Astrocyte of the spinal cord (primary cell): Measurements from ENCODE around the gene CTSZ.
"Not testable (repeated sequence)": the region's sequence is repeated elsewhere in the genome, so short reads cannot be mapped to it uniquely, and the experiment has no call there.

Experiments
- DNase-seq: peaks from one replicate; pipeline ENCODE4 v3.0.0; 2011; ENCODE audit warnings: low read depth, low spot score
- H3K4me3 ChIP-seq: 2 replicates; pipeline ENCODE4 v1.5.1; 2011; ENCODE audit warnings: low read depth, mild to moderate bottlenecking, low read length, moderate library complexity
- in situ Hi-C: cut with HindIII; loops from 2 replicates; pipeline ENCODE4 v1.10.0; 2017; ENCODE audit warnings: low sequenced_read_pairs
- TF ChIP-seq, protein P1 (sequence below): IDR thresholded peaks from 2 replicates; pipeline ENCODE4 v1.5.1; 2012; ENCODE audit warnings: low read depth, mild to moderate bottlenecking, low read length, inconsistent platforms

The CTSZ gene

DNA sequence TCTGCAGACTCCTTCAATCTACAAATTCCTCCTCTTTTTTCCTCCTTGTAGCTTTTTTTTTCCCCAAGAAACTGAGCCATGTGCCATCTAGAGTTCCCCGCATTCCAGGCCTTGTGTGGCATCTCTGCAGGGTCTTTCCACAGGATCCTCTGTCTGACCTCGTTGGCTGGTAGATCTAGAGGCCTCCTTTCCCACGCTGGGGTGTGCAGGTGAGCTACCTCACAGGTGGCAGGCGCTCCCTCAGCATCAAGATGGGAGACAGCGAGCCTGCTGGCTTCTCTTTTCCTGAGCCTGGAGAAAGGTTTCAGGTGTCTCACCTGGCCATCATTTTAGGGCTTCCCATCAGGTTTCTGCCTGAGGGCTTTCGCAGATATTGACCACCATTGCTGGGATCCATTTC, 35.6 kb downstream of the CTSZ start:
- TF ChIP-seq, protein P1, sequence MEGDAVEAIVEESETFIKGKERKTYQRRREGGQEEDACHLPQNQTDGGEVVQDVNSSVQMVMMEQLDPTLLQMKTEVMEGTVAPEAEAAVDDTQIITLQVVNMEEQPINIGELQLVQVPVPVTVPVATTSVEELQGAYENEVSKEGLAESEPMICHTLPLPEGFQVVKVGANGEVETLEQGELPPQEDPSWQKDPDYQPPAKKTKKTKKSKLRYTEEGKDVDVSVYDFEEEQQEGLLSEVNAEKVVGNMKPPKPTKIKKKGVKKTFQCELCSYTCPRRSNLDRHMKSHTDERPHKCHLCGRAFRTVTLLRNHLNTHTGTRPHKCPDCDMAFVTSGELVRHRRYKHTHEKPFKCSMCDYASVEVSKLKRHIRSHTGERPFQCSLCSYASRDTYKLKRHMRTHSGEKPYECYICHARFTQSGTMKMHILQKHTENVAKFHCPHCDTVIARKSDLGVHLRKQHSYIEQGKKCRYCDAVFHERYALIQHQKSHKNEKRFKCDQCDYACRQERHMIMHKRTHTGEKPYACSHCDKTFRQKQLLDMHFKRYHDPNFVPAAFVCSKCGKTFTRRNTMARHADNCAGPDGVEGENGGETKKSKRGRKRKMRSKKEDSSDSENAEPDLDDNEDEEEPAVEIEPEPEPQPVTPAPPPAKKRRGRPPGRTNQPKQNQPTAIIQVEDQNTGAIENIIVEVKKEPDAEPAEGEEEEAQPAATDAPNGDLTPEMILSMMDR: no peak
- H3K4me3 ChIP-seq: no peak overlapping the region
- in situ Hi-C loops: no loop called here
- DNase-seq: no peak

DNA sequence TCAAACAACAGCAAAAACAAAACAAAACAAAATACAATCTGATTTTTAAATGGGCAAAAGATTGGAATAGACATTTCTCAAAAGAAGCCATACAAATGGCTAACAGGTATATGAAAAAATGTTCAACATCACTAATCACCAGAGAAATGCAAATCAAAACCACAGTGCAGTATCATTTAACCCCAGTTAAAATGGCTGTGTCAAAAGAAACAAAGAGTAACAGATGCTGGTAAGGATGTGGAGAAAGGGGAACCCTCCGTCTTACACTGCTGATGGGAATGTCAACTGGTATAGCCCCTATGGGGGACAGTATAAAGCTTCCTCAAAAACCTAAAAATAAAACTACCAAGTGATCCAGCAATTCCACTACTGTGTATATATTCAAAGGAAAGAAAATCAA, 36.9 kb downstream of the CTSZ start:
- TF ChIP-seq, protein P1: no peak
- in situ Hi-C loops: no loop called here
- DNase-seq: no peak
- H3K4me3 ChIP-seq: no peak overlapping the region

DNA sequence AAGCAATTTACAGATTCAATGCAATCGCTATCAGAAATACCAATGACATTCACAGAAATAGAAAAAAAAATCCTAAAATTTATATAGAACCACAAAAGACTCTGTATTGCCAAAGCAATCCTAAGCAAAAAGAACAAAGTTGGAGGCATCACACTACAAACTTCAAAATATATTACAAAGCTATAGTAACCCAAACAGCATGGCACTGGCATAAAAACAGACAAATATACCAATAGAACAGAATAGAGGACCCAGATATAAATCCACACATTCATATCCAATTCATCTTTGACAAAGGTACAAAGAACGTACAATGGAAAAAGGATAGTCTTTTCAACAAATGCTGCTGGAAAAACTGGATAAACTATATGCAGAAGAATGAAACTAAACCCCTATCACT, 37.6 kb downstream of the CTSZ start:
- in situ Hi-C loops: no loop called here
- no peak overlapping the region for H3K4me3 ChIP-seq
- no peak for DNase-seq
- TF ChIP-seq, protein P1: no peak

DNA sequence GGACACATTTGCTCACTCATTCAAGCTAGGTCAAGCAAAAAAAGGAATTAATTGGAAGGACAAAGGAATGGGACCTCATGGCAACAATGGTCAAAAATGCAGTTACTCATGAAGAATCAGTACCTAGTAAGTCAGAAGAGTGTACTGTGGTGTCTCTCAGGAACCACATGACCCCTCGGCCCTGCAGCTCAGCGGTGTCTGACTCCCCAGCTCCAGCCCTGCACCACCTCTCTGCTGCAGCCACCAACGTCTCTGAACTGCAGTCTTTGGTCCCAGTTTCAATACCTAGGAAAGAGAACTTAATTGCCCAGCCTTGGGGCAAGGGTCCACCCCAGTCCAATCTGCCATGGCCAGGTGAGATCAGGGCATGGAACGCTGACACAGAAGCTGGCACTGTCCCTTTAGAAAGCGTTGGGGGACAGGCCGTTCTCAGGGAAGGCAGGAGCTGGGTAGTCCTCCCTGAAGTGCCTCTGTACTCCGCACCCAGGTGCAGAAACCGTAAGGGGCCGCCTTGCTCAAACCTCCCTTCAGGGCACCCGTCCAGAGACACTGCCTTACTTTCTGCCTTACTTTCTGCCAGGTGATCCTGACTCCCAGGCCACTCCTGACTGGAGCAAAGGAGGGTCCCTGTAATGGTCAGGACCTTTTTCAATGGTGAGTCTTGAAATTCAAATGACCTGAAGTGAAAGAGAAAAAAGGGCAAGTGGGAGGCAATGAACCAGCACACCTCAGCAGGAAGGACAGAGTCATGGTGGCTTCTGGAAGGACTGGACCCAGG, 39.2 kb downstream of the CTSZ start:
- in situ Hi-C loops: no loop called here
- H3K4me3 ChIP-seq: no peak overlapping the region
- TF ChIP-seq, protein P1: no peak
- no peak for DNase-seq

DNA sequence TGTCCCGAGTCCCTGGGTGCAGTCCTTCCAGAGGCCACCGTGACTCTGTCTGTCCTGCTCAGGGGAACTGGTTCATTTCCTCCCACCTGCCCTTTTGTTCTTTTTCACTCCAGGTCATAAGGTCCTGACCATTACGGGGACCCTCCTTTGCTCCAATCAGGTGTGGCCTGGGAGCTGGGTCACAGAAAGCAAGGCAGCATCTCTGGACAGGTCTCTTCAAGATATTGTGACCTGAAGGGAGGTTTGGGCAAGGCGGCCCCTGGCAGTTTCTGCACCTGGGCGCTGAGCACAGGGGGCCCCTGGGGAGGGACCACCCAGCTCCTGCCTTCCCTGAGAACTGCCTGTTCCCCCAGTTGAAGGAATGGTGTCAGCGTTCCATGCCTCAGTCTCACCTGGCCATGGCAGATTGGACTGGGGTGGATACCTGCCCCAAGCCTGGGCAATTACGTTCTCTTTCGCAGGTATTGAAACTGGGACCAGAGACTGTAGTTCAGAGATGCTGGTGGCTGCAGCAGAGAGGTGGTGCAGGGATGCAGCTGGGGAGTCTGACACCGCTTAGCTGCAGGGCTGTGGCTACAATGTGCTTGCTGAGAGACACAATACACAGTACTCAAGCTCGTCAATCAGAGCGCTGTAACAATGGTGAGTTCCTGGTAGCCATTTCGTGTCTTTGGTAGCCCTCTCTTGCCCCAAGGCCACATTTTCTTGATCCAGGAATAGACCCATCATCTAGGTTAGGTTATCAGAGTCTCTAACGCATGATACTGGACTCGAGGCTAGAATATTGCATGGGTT, 41.6 kb downstream of the CTSZ start:
- TF ChIP-seq, protein P1: no peak
- in situ Hi-C loops: no loop called here
- no peak for DNase-seq
- H3K4me3 ChIP-seq: no peak overlapping the region

DNA sequence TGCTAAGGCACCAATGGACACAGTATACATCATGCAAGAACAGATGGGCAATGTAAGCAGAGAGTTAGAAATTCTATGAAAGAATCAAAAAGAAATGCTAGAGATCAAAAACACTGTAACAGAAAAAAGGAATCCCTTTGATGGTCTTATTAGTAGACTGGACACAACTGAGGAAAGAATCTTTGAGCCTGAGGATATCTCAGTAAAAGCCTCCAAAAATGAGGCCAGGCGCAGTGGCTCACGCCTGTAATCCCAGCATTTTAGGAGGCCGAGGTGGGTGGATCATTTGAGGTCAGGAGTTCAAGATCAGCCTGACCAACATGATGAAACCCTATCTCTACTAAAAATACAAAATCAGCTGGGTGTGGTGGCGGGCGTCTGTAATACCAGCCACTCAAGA, 43.1 kb downstream of the CTSZ start:
- H3K4me3 ChIP-seq, DNase-seq, in situ Hi-C loops: not testable (repeated sequence)

DNA sequence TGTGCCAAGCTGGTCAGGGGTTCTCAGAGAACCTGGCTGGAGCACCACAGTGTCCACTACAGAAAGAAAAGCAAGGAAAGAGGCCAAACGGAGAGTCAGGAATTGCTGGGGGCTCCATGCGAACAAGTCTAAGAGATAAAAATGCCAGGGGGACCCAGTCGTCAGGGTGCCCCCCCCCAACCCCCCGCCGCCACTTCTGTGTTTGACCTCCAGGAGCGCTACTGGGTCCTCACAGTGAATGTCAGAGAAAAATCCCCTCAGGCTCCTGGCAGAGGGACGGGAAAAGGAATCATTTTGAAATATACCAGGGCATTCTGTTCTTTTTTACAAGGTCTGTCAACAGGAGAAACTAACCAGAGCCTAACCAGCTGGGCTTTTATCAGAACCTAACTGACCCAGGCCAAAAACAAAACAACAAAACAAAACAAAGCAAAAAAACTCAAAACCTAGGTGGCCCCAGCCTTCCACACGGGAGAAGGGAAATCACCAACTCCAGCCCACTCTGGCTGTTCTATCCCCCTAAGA, 43.9 kb downstream of the CTSZ start:
- in situ Hi-C loops: no loop called here
- TF ChIP-seq, protein P1: no peak
- DNase-seq: no peak
- no peak overlapping the region for H3K4me3 ChIP-seq
